ENCODE data around the gene TRAF7. TPM values are rescaled to one million over a fixed set of nuclear protein-coding genes. Genes with fewer than 3 reads are reported as not detected.
A peak's percentile ranks its signal among the peaks of the same experiment; 100 is the strongest.

Gene TRAF7
- polyA plus RNA-seq, 3 donors: 5.9 to 41.9 (median 6.7) TPM

DNA sequence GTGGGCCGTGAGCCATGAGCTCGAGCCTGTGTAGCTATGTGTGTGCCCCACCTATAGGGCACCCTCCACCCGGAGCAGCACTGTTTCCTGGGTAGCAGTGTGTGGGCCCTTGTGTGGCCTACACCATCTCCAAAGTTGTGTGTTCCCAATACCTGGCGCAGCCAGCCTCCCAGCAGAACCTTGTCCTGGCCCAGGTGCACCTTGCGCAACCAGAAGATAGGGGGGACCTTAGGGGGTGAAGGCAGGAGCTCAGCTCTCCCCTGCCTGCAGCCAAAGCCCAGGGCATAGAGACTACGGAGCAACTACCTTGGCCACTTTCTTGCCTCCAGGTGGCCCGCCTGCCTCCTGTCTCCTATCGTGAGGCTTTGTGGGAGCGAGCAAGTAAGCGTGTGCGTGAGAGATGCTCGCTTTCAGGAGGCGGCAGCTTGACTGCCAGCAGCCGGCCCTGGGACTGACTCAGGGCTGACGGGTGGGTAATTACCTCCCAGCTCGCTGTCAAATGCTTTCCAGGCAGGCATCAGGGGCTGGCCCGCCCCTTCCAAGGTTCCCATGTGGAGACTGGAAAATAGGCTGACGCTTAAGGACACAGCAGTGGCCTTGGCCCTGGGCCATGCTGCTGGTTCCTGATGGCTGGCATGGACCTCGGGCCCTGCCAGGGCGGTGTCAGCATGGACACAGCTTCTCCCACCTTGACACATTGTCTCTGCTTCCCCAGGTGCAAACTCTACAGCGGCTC, 19.0 kb downstream of the TRAF7 start:
- H3K27ac Mint-ChIP-seq: peak overlapping the region in 1 of 7 donors; percentile 26
- H3K9me3 Mint-ChIP-seq: peaks cover 0 to 2% (median 0%) of the 10 kb centered on the region in 7 donors
- H3K36me3 ChIP-seq (replicated peaks in 1 of 2; ENCODE audit: control insufficient read depth in 1 of 2, insufficient read depth in 2 of 2, low read length in 2 of 2): peaks cover 62 to 79% of the 10 kb centered on the region in 2 donors
- H4K20me1 ChIP-seq (ENCODE audit: insufficient read depth, low read length): no peaks in the 10 kb centered on the region
- intact Hi-C loops (cut with micrococcal nuclease): no loop called here
- no peaks in the 10 kb centered on the region for H3K9me3 ChIP-seq (replicated peaks in 1 of 2; ENCODE audit: control insufficient read depth in 1 of 2, insufficient read depth in 1 of 2, low read length in 2 of 2)
- WGBS (ENCODE audit: insufficient coverage): 98% methylated on average over 15 of the region's 21 CpGs
- no peak overlapping the region for H3K27ac ChIP-seq (ENCODE audit: low read depth in 1 of 2, low read length in 2 of 2)
- DNase-seq: no peak
- H3K4me3 ChIP-seq (replicated peaks in 1 of 3; ENCODE audit: low read depth in 2 of 3, low read length in 3 of 3): no peak overlapping the region
- no peak overlapping the region for H3K4me3 Mint-ChIP-seq
- peaks cover 38 to 62% of the 10 kb centered on the region in 2 donors for H3K36me3 Mint-ChIP-seq
- H3K27me3 ChIP-seq (ENCODE audit: control insufficient read depth in 2 of 2, insufficient read depth in 2 of 2, low read length in 2 of 2): peaks cover 0 to 3% of the 10 kb centered on the region in 2 donors
- H3K27me3 Mint-ChIP-seq (ENCODE audit: low read depth in 3 of 3): peaks cover 0 to 3% (median 2%) of the 10 kb centered on the region in 3 donors
- H3K79me2 ChIP-seq (ENCODE audit: insufficient read depth, low read length): no peaks in the 10 kb centered on the region
- H3K4me1 ChIP-seq (ENCODE audit: control insufficient read depth in 1 of 2, insufficient read depth in 2 of 2, low read length in 2 of 2): no peaks in the 10 kb centered on the region
- H3K9ac ChIP-seq (ENCODE audit: insufficient read depth, low read length, poor library complexity, severe bottlenecking): no peak overlapping the region
- H3K4me1 Mint-ChIP-seq: no peaks in the 10 kb centered on the region
- no peak overlapping the region for H2AFZ ChIP-seq (ENCODE audit: insufficient read depth, low read depth, low read length, poor library complexity, severe bottlenecking)
- no peak overlapping the region for H3K4me2 ChIP-seq (replicated peaks; ENCODE audit: extremely low read depth, low read length, poor library complexity, severe bottlenecking)
- no peak for TF ChIP-seq CTCF (IDR thresholded peaks at IDR 0.05)

DNA sequence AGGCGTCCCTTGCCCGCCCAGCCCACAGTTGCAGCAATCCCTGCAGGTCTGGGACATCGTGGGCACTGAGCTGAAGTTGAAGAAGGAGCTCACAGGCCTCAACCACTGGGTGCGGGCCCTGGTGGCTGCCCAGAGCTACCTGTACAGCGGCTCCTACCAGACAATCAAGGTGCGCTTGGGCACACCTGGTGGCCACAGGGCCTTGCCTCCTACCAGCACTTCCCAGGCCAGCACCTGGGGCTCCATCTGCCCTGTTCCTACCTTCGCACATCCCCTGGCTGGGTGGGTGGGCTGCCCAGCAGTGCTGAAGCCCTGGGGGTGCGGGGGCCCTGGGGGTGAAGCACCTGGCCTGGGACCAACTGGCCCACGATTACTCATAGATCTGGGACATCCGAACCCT, 19.9 kb downstream of the TRAF7 start:
- Histone ChIP-seq H2AFZ (ENCODE audit: insufficient read depth, low read depth, low read length, poor library complexity, severe bottlenecking) (no peak overlapping the region), H3K9ac (ENCODE audit: insufficient read depth, low read length, poor library complexity, severe bottlenecking) (no peak overlapping the region), H3K4me1 (ENCODE audit: control insufficient read depth in 1 of 2, insufficient read depth in 2 of 2, low read length in 2 of 2) (no peaks in the 10 kb centered on the region), H3K27me3 (ENCODE audit: control insufficient read depth in 2 of 2, insufficient read depth in 2 of 2, low read length in 2 of 2) (peaks cover 0 to 3% of the 10 kb centered on the region in 2 donors), H3K4me2 (replicated peaks; ENCODE audit: extremely low read depth, low read length, poor library complexity, severe bottlenecking) (no peak overlapping the region), H4K20me1 (ENCODE audit: insufficient read depth, low read length) (no peaks in the 10 kb centered on the region), H3K9me3 (replicated peaks in 1 of 2; ENCODE audit: control insufficient read depth in 1 of 2, insufficient read depth in 1 of 2, low read length in 2 of 2) (no peaks in the 10 kb centered on the region), H3K4me3 (replicated peaks in 1 of 3; ENCODE audit: low read depth in 2 of 3, low read length in 3 of 3) (no peak overlapping the region), H3K27ac (ENCODE audit: low read depth in 1 of 2, low read length in 2 of 2) (no peak overlapping the region), H3K79me2 (ENCODE audit: insufficient read depth, low read length) (no peaks in the 10 kb centered on the region), H3K36me3 (replicated peaks in 1 of 2; ENCODE audit: control insufficient read depth in 1 of 2, insufficient read depth in 2 of 2, low read length in 2 of 2) (peaks cover 55 to 70% of the 10 kb centered on the region in 2 donors)
- no peak overlapping the region for H3K4me3 Mint-ChIP-seq
- WGBS (ENCODE audit: insufficient coverage): 95% methylated on average over 10 of the region's 10 CpGs
- peaks cover 0 to 3% (median 2%) of the 10 kb centered on the region in 3 donors for H3K27me3 Mint-ChIP-seq (ENCODE audit: low read depth in 3 of 3)
- DNase-seq: no peak
- peaks cover 38 to 58% of the 10 kb centered on the region in 2 donors for H3K36me3 Mint-ChIP-seq
- H3K27ac Mint-ChIP-seq: no peak overlapping the region
- TF ChIP-seq CTCF (IDR thresholded peaks at IDR 0.05): no peak
- intact Hi-C loops (cut with micrococcal nuclease): no loop called here
- no peaks in the 10 kb centered on the region for H3K4me1 Mint-ChIP-seq
- H3K9me3 Mint-ChIP-seq: peaks cover 0 to 2% (median 0%) of the 10 kb centered on the region in 7 donors

Data from CD14-positive monocyte (primary cell).